ENCODE data around the gene MPZL2. TPM values are rescaled to one million over a fixed set of nuclear protein-coding genes. Genes with fewer than 3 reads are reported as not detected.

Gene MPZL2
- total and polyA plus RNA-seq, 2 experiments from 2014 or later, result 2.6 to 4.2 TPM

DNA sequence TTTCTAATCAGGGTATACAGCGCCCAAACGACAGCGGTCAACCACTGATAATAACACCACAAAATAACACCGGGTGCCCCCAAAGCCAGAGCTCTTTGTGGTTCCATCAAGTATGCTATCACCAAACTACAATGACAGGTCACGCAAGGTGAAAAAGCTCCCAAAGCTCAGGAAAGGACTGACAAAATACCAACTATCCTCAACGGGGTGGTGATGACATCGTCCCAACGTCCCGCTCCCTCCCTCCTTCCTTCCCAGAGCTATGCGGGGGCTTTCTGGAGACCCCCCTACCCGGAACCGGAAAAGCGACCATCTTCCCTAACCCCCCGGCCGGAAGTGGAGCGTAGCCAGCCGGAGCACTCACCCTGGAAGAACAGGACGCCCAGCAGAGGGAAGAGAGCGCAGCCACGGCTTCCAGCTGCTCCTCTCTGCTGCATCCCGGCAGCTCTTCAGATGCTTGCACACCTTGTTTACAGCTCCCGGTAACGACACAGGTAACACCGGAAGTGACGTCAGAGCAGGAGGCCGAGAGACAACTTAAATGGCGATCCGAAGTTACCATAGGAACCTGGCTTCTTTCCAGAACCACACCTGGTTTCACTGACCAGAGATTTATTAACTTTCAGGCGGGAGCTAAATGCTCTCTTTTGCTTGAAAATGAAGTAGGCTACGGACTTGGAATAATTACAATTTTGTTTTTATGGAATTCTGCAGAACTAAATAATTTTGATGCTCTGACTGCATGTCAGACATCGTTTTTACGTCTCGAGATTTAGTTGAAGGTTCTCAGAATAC, 12.0 kb downstream of the MPZL2 start, which contains the start of gene MPZL3:
TSS of gene MPZL3 (minus strand) at position 508 of the 795 bp plus-strand sequence. CDS start at position 437, 71 bp downstream.
- Histone ChIP-seq H3K4me3 (peak within 1 kb of the TSS; percentile 79), H3F3A (replicated peaks; ENCODE audit: low read depth) (no peaks in the 10 kb centered on the region), H3K36me3 (ENCODE audit: insufficient read depth) (no peaks in the 10 kb centered on the region), H3K27ac (ENCODE audit: low read depth) (peak within 1 kb of the TSS; percentile 98), H3K27me3 (ENCODE audit: insufficient read depth) (peaks cover 11% of the 10 kb centered on the region; the same call in 1 of the 2 replicates), H2AFZ (peak within 1 kb of the TSS; percentile 93), H3K9me2 (ENCODE audit: insufficient read depth) (no peaks in the 10 kb centered on the region), H3K4me2 (peak within 1 kb of the TSS; percentile 69), H3K79me2 (replicated peaks; ENCODE audit: insufficient read depth) (no peaks in the 10 kb centered on the region), H4K20me1 (replicated peaks; ENCODE audit: insufficient read depth) (no peaks in the 10 kb centered on the region), H3K4me1 (ENCODE audit: insufficient read depth) (peaks cover 4% of the 10 kb centered on the region; the same call in 1 of the 2 replicates)
- Mint-ChIP-seq H3K27ac (peak within 1 kb of the TSS; percentile 100), H3K4me3 (peak within 1 kb of the TSS; percentile 95), H3K9me3 (no peaks in the 10 kb centered on the region; the same call in 2 of the 3 replicates), H3K36me3 (ENCODE audit: low read depth) (no peaks in the 10 kb centered on the region), H3K4me1 (peaks cover 5% of the 10 kb centered on the region; the same call in 2 of the 3 replicates), H3K27me3 (ENCODE audit: insufficient read depth, low read depth, poor library complexity) (peaks cover 2% of the 10 kb centered on the region)
- peak; percentile 98 for ATAC-seq
- DNase-seq (ENCODE audit: low spot score), result peak; percentile 98
- TF ChIP-seq CREB1 (CRISPR knock-in tag; IDR thresholded peaks at IDR 0.05; ENCODE audit: low read depth), result peak; percentile 96
- TF ChIP-seq ZNF114 (CRISPR knock-in tag; IDR thresholded peaks at IDR 0.05), result peak; percentile 33; the same call in 1 of the 2 replicates
- TF ChIP-seq ZNF331 (CRISPR knock-in tag; IDR thresholded peaks at IDR 0.05; ENCODE audit: low read depth), result no peak
- TF ChIP-seq, protein P1, sequence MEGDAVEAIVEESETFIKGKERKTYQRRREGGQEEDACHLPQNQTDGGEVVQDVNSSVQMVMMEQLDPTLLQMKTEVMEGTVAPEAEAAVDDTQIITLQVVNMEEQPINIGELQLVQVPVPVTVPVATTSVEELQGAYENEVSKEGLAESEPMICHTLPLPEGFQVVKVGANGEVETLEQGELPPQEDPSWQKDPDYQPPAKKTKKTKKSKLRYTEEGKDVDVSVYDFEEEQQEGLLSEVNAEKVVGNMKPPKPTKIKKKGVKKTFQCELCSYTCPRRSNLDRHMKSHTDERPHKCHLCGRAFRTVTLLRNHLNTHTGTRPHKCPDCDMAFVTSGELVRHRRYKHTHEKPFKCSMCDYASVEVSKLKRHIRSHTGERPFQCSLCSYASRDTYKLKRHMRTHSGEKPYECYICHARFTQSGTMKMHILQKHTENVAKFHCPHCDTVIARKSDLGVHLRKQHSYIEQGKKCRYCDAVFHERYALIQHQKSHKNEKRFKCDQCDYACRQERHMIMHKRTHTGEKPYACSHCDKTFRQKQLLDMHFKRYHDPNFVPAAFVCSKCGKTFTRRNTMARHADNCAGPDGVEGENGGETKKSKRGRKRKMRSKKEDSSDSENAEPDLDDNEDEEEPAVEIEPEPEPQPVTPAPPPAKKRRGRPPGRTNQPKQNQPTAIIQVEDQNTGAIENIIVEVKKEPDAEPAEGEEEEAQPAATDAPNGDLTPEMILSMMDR (conservative IDR thresholded peaks at IDR 0.05; ENCODE audit: low read depth in 2 of 2), result no peak
- TF ChIP-seq, protein P2, sequence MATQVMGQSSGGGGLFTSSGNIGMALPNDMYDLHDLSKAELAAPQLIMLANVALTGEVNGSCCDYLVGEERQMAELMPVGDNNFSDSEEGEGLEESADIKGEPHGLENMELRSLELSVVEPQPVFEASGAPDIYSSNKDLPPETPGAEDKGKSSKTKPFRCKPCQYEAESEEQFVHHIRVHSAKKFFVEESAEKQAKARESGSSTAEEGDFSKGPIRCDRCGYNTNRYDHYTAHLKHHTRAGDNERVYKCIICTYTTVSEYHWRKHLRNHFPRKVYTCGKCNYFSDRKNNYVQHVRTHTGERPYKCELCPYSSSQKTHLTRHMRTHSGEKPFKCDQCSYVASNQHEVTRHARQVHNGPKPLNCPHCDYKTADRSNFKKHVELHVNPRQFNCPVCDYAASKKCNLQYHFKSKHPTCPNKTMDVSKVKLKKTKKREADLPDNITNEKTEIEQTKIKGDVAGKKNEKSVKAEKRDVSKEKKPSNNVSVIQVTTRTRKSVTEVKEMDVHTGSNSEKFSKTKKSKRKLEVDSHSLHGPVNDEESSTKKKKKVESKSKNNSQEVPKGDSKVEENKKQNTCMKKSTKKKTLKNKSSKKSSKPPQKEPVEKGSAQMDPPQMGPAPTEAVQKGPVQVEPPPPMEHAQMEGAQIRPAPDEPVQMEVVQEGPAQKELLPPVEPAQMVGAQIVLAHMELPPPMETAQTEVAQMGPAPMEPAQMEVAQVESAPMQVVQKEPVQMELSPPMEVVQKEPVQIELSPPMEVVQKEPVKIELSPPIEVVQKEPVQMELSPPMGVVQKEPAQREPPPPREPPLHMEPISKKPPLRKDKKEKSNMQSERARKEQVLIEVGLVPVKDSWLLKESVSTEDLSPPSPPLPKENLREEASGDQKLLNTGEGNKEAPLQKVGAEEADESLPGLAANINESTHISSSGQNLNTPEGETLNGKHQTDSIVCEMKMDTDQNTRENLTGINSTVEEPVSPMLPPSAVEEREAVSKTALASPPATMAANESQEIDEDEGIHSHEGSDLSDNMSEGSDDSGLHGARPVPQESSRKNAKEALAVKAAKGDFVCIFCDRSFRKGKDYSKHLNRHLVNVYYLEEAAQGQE (IDR thresholded peaks at IDR 0.05; ENCODE audit: unreplicated experiment), result no peak
- no peak for TF ChIP-seq EZH2phosphoT487 (IDR thresholded peaks at IDR 0.05; ENCODE audit: unreplicated experiment)
- no peak for TF ChIP-seq NANOG (IDR thresholded peaks at IDR 0.05; ENCODE audit: borderline replicate concordance)
- TF ChIP-seq EZH2 (IDR thresholded peaks at IDR 0.05; ENCODE audit: low read depth, unreplicated experiment), result no peak
- peak; percentile 75 for TF ChIP-seq POLR2AphosphoS5 (IDR thresholded peaks at IDR 0.05; ENCODE audit: low read depth)
- no peak for TF ChIP-seq JUNB (IDR thresholded peaks at IDR 0.05; ENCODE audit: unreplicated experiment)
- TF ChIP-seq, protein P3, sequence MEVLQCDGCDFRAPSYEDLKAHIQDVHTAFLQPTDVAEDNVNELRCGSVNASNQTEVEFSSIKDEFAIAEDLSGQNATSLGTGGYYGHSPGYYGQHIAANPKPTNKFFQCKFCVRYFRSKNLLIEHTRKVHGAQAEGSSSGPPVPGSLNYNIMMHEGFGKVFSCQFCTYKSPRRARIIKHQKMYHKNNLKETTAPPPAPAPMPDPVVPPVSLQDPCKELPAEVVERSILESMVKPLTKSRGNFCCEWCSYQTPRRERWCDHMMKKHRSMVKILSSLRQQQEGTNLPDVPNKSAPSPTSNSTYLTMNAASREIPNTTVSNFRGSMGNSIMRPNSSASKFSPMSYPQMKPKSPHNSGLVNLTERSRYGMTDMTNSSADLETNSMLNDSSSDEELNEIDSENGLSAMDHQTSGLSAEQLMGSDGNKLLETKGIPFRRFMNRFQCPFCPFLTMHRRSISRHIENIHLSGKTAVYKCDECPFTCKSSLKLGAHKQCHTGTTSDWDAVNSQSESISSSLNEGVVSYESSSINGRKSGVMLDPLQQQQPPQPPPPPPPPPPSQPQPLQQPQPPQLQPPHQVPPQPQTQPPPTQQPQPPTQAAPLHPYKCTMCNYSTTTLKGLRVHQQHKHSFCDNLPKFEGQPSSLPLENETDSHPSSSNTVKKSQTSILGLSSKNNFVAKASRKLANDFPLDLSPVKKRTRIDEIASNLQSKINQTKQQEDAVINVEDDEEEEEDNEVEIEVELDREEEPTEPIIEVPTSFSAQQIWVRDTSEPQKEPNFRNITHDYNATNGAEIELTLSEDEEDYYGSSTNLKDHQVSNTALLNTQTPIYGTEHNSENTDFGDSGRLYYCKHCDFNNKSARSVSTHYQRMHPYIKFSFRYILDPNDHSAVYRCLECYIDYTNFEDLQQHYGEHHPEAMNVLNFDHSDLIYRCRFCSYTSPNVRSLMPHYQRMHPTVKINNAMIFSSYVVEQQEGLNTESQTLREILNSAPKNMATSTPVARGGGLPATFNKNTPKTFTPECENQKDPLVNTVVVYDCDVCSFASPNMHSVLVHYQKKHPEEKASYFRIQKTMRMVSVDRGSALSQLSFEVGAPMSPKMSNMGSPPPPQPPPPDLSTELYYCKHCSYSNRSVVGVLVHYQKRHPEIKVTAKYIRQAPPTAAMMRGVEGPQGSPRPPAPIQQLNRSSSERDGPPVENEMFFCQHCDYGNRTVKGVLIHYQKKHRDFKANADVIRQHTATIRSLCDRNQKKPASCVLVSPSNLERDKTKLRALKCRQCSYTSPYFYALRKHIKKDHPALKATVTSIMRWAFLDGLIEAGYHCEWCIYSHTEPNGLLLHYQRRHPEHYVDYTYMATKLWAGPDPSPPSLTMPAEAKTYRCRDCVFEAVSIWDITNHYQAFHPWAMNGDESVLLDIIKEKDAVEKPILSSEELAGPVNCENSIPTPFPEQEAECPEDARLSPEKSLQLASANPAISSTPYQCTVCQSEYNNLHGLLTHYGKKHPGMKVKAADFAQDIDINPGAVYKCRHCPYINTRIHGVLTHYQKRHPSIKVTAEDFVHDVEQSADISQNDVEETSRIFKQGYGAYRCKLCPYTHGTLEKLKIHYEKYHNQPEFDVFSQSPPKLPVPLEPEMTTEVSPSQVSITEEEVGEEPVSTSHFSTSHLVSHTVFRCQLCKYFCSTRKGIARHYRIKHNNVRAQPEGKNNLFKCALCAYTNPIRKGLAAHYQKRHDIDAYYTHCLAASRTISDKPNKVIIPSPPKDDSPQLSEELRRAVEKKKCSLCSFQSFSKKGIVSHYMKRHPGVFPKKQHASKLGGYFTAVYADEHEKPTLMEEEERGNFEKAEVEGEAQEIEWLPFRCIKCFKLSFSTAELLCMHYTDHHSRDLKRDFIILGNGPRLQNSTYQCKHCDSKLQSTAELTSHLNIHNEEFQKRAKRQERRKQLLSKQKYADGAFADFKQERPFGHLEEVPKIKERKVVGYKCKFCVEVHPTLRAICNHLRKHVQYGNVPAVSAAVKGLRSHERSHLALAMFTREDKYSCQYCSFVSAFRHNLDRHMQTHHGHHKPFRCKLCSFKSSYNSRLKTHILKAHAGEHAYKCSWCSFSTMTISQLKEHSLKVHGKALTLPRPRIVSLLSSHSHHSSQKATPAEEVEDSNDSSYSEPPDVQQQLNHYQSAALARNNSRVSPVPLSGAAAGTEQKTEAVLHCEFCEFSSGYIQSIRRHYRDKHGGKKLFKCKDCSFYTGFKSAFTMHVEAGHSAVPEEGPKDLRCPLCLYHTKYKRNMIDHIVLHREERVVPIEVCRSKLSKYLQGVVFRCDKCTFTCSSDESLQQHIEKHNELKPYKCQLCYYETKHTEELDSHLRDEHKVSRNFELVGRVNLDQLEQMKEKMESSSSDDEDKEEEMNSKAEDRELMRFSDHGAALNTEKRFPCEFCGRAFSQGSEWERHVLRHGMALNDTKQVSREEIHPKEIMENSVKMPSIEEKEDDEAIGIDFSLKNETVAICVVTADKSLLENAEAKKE (CRISPR knock-in tag; IDR thresholded peaks at IDR 0.05), result no peak
- TF ChIP-seq, protein P4, sequence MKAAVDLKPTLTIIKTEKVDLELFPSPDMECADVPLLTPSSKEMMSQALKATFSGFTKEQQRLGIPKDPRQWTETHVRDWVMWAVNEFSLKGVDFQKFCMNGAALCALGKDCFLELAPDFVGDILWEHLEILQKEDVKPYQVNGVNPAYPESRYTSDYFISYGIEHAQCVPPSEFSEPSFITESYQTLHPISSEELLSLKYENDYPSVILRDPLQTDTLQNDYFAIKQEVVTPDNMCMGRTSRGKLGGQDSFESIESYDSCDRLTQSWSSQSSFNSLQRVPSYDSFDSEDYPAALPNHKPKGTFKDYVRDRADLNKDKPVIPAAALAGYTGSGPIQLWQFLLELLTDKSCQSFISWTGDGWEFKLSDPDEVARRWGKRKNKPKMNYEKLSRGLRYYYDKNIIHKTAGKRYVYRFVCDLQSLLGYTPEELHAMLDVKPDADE (IDR thresholded peaks at IDR 0.05), result peak; percentile 70
